NCI-H345 (cell line): ENCODE measurements around the gene ZC3H12A.

Experiments
- DNase-seq: peaks from one replicate; lab custom pipeline; 2025; lab: John Stamatoyannopoulos, UW

The ZC3H12A gene

DNA sequence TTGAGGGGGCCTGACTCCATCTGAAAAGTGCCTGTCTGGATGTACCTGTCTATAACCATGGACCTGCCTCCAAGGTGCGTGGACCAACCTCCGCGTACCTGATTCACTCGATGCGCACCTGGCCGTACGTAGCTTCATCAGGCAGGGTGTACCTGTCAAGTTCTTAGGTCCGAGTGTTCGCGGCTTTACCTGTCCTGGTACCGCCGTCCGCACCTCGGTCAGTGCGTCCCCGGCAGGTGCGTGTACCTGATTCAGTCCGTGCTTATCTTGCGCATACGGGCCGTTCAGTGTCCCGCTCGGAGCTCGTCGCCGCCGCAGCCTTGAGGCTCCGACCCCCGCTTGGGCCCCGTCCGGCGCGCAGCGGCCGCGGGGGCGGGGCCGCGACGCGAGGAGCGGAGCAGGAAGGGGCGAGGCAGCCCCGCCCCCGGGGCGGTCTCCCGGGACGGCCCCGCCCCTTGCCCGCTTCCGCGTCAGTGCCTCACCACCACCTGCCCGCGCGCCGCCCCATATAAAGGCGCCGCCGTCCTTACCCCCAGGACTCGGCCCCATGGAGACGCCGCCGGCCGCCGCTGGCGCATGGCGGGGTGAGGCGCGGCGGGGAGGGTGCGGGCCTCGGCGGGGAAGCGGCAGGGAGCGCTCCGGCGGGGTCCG is at the start of gene ZC3H12A:
Gene ZC3H12A, plus strand, starts transcription at position 535 of the 651 bp plus-strand sequence. CDS start 917 bp downstream, outside the sequence.
- peak; percentile 84 for DNase-seq

DNA sequence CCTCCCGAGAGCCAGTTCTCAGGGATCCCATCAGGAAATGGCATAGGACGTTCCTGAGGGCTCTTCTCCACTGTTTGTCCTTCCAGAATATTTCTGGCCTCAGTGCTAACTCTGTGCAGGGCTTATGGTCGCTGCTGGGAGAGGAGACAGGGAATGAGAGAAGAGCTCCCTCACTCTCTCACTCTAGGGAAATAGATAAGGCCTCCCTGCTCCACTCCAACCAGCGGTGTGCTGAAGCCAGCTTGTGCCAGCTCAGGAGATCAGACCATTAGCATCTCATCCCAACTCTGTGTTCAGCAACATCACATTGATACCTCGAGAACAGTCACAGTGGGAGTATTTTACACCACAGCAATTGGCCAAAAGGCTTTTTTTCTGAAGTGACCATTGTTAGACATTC is 49.2 kb upstream of the ZC3H12A start:
- no peak for DNase-seq

DNA sequence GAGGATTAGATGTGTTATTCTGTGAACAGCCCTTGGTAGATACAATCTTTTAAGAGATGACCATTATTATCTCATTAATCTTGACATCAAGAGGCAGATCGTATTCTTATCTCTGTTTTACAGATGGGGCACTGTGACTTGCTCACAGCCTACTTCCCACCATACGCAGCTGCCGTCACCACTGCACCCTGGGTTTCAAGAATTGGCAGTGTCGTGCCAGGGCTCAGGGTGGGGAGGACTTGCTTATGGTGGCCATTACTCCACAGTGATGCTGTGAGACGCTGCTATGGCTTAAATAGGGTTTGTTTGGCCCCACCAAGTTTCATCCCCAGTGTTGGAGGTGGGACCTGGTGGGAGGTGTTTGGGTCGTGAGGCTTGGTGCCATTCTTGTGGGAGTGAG is 45.4 kb upstream of the ZC3H12A start:
- no peak for DNase-seq

DNA sequence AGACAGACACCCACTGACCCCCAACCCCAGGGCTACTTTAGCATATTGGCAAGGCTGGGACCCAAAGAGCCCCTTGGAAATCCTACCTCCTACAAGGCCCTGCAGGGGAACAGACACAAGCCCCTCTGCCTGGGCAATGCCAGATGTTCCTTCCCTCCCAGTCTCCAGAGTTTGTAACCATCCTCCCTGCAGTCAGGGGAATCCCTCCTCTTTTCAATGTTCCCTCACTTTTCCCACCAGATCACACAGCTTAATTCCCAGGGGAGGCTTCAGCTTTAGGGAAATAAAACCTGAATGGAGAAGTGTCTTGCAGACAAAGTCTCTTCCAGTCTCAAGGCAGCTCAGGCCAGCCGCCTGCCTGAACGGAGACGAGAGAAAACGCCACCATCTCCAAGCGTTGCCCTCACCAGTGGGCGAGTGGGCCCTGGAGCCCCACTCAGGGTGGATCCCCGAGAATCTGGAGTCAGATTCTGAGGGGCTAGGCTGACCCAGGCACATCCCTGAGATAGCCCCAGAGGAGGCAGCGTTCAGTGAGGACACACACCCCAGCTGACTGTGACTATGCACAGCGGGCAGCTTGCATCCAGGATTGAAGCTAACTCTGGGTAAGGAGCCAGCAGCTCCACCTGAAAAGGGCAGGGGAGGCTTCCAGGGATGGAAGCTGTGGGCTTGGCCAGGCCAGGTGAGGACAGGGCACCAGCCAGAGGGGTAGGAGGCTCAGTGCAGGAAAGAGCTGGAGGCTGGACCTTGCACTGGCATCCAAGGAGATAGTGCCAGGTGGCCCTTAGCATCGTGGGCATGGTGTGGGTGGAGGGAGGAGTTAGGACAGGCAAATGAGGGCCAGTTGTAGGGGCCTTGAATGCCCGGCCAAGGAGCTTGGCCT is 44.0 kb upstream of the ZC3H12A start:
- DNase-seq, result no peak

DNA sequence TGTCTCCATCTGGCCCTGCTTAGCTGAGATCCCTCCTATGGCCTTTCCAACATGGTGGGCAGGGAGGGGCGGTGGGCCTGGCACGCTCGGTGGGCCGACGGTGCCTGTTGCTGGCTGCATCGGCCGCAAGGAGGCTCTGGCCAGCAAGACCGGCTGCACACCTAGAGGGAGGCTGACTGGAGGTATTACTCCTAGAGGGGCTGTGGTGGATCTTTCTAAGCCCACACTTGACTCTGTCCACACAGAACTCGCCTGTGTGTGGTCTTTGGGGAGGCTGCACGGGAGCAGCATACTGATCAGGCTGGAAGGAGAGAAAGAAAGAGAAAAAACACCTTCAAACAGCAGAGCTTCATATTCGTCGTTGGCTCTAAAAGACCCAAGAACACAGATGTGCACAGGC is 41.7 kb upstream of the ZC3H12A start:
- no peak for DNase-seq

DNA sequence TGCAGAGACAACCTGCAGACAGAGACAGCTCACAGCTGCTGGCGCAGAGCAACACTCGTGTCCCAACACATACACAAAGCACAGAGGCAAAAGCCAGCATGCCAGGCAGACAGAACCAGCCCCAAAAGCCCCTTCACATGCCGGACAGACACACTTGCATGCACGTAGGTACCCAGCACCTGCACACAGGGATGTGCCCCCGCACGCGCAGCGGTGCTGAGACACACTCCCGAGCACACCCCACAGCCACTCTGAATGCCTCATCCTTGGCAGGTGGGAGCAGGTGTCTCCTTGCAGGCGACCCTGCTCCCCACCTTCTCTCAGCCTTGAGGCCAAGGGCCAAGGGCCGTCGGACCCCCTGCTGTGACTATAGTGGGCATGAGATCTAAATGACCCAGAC is 41.2 kb upstream of the ZC3H12A start:
- no peak for DNase-seq

DNA sequence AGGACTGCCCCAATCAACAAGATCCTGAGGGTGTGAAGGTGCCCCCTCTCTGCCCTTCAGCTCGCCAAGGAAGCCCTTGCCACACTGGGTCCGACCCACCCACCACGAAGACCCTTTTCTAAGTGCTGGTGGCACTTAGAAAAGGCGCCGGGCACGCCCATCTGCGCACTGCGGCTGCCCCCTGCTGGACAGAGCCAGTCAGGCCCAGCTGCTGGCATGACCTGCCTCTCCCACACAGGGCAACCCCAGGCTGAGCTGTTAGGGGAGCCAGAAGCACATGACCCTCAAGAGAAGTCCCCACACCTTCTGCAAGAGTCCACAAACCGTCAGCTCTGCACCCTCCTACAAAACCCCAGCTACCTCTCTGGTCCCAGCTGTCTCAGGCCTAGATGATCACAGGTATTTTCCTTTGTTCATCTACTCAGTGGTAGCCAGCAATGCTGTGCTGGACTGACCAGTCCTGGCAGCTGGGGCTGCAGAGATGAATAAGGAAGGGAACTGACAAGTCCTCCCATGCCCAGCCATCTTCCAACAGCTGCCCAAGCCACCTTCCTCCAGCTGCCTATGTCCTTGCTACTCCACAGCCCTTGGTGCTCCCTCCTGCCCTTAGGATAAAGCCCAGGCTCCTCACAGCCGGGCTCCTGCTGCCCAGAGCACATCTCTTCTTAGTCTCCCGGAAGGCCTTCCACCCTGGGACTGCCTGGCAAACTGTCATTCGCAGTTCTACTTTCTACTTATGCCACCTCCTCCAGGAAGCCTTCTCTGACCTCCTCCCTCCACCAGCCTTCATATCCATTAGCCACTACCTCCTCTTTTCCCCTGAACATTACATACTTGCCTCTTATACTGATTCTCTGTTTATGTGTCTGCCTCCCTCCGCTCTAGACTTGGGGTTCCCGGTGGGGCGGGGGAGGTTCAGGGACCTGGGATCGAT is 39.8 kb upstream of the ZC3H12A start:
- DNase-seq, result peak; percentile 69

DNA sequence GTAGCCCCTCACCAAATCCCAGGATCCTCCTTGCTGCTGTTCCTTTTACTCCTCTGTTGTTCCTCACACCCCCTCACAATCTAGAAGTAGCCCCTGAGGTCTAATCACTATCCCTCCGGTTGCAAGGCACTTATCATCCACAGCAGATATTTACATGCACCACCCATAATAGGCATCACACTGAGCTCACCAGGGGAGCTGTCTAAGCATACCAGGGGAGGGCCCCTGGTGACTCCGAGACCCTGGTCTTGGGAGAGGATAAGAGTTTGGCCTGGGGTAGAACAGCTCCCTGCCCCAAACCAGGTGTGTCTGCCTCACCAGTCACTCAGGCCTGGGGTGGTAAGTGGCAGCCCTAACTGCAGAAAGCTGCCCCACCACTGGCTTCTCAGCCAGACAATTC is 37.3 kb upstream of the ZC3H12A start:
- DNase-seq, result peak; percentile 39

DNA sequence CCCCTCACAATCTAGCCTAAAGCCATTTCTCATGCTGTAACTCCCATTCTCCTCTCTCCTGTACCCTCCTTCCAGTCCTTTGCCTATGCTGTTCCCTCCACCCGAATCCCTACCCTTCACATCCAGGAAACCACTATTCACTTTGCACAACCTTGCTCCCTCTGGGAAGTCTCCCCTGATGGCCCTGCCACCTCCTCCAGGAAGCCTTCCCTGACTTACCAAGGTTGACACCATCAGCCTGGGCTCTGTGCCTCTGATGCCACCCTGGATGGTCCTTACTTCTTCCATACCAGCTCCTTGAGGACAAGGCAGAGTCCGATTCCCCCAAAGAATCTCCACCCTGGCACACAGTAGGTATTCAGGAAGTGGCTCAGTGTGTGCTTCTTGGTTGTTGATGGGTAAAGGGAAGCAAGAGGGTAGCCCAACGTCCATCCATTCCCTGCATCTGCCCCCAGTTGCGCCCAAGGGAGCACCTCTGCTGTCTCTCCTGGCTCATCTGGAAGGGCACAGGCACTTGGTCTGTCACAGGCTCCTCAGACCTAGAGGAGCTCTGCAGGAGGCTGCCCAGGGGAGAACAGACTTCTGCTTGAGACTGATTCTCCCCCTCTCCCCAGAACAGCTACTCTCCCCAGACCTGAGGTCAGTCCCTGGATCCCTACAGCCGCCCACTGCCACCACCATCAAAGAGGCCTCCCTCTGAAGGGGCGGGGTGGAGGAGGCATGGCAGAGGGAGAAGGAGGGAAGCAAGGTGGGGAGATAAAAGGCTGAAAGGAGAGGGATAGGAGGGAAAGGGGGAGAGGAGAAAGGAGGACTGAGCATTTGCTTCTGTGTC is 36.1 kb upstream of the ZC3H12A start:
- DNase-seq, result no peak

DNA sequence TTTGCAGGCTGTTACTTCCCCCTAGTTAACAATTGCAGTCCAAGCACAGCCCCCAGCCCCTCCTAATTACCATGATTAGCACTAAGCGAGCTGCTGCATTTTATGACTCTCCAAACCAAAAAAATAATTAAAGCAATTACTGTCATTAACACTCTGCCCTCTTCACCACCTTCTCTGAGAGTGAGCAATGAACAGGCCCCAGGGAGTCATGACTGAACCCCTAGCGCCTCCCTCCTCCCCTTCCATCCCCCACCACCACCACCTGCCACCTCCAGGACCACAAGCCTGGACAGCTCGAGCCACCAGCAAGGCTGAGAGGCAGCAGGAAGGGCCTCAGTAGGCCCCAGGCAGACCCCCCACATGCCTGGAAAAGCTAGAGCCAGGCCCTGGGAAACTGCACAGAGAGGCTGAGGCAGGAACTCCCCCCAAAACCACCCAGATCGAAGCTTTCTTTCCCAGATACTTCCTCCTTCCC is 35.5 kb upstream of the ZC3H12A start:
- no peak for DNase-seq

DNA sequence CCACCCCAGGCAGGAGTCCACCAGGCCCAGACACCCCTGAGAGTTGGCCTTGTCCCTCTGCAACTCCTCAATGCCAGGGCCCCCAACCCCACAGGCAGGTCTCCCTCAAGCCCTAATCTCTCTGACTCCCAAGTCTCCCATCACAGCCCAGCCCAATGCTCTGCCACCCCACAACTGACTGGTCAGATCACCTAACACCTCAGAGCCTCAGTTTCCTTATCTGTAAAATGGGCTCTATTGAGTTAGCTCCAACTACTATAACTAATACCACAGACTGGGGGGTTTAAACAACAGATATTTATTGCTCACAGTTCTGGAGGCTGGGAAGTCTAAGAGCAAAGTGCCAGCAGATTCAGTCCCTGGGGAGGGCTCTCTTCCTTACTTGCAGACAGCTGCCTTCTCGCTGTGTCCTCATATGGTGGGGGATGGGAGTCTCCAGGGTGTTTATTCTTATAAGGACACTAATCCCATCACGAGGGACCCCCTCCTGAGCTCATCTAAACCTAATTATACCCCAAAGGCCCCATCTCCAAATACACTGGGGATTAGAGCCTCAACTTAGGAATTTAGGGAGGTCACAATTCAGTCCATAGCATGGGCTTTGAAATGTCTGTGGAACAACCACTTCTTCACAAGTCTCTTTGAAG is 34.9 kb upstream of the ZC3H12A start:
- DNase-seq, result no peak

DNA sequence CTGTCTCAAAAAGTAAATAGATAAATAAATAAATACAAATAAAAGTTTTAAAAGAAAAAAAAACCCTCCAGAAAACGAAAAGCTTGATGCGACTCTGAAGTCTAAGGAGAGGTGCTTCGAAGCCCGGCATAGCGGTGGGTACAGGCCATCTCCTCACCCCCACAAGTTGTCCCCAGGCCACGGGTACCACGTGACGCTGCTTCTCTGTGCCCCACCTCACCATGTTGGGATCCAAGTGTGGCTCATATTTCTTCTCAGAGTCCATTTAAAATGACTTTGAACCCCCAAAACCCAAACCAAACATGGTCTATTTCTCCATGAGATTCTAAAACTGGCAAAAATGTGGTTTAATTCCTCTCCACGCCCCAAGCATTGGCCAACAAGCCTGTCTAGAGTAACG is 32.9 kb upstream of the ZC3H12A start:
- no peak for DNase-seq

DNA sequence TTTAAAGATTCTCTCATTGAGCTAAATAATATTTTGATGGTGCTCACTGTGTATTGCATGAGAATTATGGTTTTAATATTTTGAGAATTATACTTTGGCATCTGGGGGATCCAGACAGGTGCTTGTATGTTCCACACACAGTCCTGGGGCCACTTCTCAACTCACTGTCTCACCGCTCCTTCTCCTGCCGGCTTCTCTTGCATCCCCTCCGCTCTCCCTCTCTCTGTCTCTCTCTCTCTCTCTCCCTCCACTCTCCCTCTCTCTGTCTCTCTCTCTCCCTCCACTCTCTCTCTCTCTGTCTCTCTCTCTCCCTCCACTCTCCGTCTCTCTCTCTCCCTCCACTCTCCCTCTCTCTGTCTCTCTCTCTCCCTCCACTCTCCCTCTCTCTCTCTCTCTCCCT is 32.2 kb upstream of the ZC3H12A start:
- no peak for DNase-seq

DNA sequence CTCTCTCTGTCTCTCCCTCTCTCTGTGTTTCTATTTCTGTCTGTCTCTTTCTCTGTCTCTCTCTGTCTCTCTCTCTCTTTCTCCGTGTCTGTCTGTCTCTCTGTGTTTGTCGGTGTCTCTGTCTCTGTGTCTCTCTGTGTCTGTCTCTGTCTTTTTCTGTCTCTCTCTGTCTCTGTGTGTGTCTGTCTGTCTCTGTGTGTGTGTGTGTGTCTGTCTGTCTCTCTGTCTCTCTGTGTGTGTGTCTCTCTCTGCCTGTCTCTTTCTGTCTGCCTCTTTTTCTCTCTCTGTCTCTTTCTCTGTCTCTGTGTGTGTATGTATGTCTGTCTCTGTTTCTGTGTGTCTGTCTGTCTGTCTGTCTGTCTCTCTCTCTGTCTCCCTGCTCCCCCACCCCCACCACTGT is 31.7 kb upstream of the ZC3H12A start:
- DNase-seq, result no peak

DNA sequence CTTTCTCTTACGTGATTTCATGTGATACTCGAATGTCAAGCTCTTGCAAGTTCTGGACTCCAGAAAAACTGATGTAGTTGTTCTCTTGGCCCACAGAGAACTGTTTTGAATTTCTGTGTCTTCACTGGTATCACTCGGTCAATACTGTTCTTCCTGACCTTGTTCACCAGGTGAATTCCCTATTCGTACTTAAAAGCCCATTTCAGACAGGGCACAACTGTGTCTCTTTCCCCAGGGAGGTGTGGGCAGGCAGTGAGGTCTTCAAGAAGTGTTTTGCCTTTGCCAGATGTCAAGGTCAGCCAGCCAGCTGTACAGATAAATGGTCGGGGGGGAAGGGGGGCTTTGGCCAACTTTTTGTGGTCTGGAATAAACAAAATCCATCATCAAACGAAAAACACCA is 27.5 kb upstream of the ZC3H12A start:
- DNase-seq, result no peak

DNA sequence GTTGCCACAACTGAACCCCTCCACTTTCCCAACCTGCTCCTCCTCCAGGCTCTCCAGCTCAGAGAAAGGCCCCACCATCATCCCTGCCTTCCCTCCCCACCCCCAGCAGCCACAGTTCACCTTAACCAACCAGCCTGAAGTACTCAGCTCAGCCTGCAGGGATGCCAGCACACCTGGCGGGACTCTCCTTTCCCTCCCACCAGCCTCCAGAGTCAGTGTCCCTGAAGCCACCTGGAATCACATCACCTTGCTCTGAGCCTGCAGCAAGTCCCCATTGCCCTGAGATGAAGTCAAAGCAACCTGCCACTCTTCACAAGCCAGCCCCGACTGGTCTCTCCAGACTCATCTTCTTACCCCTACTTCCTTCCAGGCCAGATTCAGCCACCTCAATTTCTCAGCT is 26.2 kb upstream of the ZC3H12A start:
- DNase-seq, result no peak

DNA sequence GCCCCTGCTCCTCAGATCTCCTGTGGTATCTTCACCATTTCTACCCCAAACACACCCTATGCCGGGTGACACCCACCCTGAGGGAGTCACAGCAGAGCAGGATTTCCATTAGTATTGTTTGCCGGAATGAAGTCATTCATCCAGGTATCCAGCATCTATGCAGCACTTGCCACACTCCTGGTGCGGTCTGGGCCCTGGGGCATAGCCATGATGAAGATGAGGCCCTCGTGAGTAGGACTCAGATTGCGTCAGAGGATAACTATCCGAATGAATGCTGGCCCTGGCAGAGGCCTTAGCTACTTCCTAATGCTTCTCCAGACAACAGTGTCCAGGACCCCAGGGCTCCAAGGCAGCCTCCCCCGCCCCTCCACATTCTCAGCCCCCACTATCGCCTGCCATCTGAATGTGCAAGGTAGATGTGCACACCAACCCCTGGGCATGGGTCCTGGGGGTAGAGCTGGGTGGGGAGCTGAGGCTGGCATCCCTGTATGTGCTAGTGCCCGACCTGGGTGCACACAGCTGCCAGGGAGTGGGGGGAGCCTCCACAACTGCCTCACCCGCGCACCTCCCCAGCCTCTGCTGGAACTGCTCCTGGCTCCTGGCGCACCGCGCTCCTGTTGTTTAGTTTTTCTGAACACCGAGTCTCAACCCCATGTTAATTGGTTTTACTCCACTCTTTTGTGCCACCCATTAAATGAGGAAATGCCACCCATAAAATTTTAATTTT is 25.5 kb upstream of the ZC3H12A start:
- DNase-seq, result no peak

DNA sequence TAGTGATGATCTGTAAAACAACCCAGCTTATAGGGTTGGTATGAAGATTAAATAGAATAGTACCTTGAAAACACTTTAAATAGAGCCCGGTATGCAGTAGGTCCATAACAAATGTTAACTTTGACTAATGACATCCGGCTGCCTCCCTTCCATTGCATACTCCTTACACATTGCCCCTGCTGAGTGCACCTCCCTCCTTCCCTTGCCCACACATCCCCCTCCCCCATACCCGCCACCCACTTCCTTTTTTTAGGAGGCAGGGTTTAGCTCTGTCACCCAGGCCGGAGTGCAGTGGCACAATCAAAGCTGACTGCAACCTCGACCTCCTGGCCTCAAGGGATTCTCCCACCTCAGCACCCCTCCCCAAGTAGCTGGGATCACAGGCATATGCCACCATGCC is 24.4 kb upstream of the ZC3H12A start:
- DNase-seq, result no peak

DNA sequence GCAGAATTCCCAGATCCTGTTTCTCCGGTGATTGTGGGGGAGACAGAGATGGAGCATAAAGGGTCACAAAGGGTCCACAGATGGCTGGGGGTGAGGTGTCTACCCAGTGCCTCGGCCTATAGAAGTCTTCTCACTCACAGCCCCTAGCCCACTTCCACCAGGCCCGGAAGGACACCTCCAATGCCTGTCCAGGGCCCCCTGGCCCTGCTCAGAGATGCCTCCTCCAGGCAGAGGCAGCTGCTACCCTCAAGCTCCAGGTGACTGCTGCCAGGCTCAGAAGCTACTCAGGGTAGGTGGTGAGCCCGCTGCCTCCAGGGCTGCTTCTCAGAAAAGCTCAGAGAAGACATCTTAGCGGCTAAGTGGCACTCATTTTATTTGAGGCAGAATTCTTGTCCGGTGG is 22.0 kb upstream of the ZC3H12A start:
- DNase-seq, result no peak

DNA sequence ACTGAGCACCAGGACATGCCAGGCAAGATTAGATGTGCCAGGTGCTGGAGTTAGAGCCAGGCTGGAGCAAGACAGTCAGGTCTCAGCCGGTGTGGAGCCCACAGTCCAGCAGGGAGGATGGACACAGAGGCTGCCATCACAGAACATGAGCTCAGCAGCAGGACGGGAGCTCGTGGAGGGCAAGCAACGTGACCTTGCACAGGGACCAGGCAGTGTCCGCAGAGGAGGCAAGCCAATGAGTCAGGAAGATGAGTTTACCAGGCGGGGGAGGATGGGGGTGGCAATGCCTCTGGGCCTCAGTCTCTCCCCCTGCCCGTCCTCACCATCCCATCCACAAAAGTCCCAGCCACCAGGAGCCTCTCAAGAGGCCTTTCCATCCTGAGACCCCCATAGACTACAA is 20.7 kb upstream of the ZC3H12A start:
- no peak for DNase-seq
